ENCODE results near the gene DYNLT2. TPM values are rescaled to one million over a fixed set of nuclear protein-coding genes. Genes with fewer than 3 reads are reported as not detected.
A peak's percentile ranks its signal among the peaks of the same experiment; 100 is the strongest.

The DYNLT2 gene
- total RNA-seq, 2 donors from 2014 or later: 1.5 to 1.7 TPM

DNA sequence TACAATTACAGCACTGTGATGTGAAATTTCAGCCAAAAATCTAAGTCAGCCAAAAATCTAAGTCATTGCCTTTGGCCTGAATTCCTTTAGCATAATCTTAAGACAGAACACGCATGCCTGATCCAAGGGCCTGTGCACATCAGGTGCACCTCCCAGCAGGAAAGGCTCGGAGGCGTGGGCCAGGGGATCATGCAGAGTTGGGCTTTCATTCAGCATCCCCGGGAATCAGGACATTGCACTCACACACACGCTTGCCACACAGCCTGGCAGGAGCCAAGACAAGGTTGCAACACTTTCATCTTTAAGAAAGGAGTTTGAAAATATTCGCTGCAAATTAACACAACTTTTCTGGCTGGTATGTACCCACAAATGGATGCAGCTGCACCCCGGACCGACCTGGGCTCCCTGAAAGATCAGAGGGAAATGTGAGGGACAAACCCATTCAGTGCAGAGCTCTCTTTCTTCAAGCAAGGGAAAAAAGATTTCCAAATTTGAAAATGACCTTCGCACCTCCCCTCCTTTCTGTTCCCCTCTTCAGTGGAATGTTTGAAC, 48.8 kb upstream of the DYNLT2 start:
- Histone ChIP-seq H3K27me3 (ENCODE audit: control insufficient read depth, insufficient read depth, low read length, poor library complexity, severe bottlenecking) (peaks cover 5% of the 10 kb centered on the region), H3K9ac (ENCODE audit: extremely low read depth, low read length, poor library complexity, severe bottlenecking) (peak overlapping the region; percentile 48), H3K27ac (ENCODE audit: low read depth, low read length) (peak overlapping the region; percentile 62), H3K36me3 (ENCODE audit: control insufficient read depth, insufficient read depth, low read length) (no peaks in the 10 kb centered on the region), H3K4me1 (ENCODE audit: control insufficient read depth, insufficient read depth, low read length) (peaks cover 25% of the 10 kb centered on the region), H3K4me3 (ENCODE audit: low read length) (peak overlapping the region; percentile 51), H3K9me3 (ENCODE audit: control insufficient read depth, low read length) (no peaks in the 10 kb centered on the region)
- peaks cover 19% of the 10 kb centered on the region for H3K27me3 Mint-ChIP-seq (ENCODE audit: insufficient read depth)
- 85 to 87% methylated on average over 7 to 9 of the region's 9 CpGs for WGBS, 2 experiments (ENCODE audit: insufficient coverage in 1 of 2, insufficient read length in 1 of 2)
- peak overlapping the region; percentile 83 for H3K27ac Mint-ChIP-seq
- peak overlapping the region; percentile 8 for H3K4me3 Mint-ChIP-seq
- no peaks in the 10 kb centered on the region for H3K36me3 Mint-ChIP-seq (ENCODE audit: low read depth)
- TF ChIP-seq, protein P1, sequence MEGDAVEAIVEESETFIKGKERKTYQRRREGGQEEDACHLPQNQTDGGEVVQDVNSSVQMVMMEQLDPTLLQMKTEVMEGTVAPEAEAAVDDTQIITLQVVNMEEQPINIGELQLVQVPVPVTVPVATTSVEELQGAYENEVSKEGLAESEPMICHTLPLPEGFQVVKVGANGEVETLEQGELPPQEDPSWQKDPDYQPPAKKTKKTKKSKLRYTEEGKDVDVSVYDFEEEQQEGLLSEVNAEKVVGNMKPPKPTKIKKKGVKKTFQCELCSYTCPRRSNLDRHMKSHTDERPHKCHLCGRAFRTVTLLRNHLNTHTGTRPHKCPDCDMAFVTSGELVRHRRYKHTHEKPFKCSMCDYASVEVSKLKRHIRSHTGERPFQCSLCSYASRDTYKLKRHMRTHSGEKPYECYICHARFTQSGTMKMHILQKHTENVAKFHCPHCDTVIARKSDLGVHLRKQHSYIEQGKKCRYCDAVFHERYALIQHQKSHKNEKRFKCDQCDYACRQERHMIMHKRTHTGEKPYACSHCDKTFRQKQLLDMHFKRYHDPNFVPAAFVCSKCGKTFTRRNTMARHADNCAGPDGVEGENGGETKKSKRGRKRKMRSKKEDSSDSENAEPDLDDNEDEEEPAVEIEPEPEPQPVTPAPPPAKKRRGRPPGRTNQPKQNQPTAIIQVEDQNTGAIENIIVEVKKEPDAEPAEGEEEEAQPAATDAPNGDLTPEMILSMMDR (conservative IDR thresholded peaks at IDR 0.05): no peak
- H3K4me1 Mint-ChIP-seq: peaks cover 25% of the 10 kb centered on the region
- DNase-seq: peak; percentile 43
- H3K9me3 Mint-ChIP-seq: no peaks in the 10 kb centered on the region

DNA sequence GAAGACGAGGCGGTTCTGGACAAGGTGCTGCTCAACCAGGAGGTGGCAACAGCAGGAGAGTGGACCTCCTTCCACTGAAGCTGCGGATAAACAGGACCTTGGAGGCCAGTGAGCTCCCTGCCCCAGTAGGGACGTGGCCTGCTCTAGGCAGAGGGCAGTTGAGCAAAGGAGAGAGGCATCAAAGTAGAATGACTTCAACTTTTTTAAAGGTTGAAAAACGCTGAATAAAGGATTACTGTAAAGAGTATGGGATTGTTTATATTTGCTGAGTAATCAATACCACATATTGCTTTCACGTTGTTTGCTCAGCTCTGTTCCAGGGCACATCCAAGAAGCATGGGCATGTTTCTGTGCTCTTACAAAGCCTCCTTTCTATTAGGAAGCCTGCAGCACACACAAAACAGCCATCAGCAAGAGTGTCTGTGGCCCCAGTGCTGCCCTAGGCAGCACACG, 48.1 kb upstream of the DYNLT2 start:
- DNase-seq: peak; percentile 41
- H3K4me3 Mint-ChIP-seq: no peak overlapping the region
- H3K27ac Mint-ChIP-seq: no peak overlapping the region
- TF ChIP-seq, protein P1 (conservative IDR thresholded peaks at IDR 0.05): peak; percentile 45
- Histone ChIP-seq H3K4me3 (ENCODE audit: low read length) (no peak overlapping the region), H3K36me3 (ENCODE audit: control insufficient read depth, insufficient read depth, low read length) (no peaks in the 10 kb centered on the region), H3K9me3 (ENCODE audit: control insufficient read depth, low read length) (no peaks in the 10 kb centered on the region), H3K9ac (ENCODE audit: extremely low read depth, low read length, poor library complexity, severe bottlenecking) (no peak overlapping the region), H3K4me1 (ENCODE audit: control insufficient read depth, insufficient read depth, low read length) (peaks cover 25% of the 10 kb centered on the region), H3K27ac (ENCODE audit: low read depth, low read length) (no peak overlapping the region), H3K27me3 (ENCODE audit: control insufficient read depth, insufficient read depth, low read length, poor library complexity, severe bottlenecking) (no peaks in the 10 kb centered on the region)
- H3K9me3 Mint-ChIP-seq: no peaks in the 10 kb centered on the region
- no peaks in the 10 kb centered on the region for H3K36me3 Mint-ChIP-seq (ENCODE audit: low read depth)
- peaks cover 25% of the 10 kb centered on the region for H3K4me1 Mint-ChIP-seq
- peaks cover 12% of the 10 kb centered on the region for H3K27me3 Mint-ChIP-seq (ENCODE audit: insufficient read depth)
- WGBS, 2 experiments (ENCODE audit: insufficient coverage in 1 of 2, insufficient read length in 1 of 2): 85 to 93% methylated on average over 5 to 7 of the region's 7 CpGs

DNA sequence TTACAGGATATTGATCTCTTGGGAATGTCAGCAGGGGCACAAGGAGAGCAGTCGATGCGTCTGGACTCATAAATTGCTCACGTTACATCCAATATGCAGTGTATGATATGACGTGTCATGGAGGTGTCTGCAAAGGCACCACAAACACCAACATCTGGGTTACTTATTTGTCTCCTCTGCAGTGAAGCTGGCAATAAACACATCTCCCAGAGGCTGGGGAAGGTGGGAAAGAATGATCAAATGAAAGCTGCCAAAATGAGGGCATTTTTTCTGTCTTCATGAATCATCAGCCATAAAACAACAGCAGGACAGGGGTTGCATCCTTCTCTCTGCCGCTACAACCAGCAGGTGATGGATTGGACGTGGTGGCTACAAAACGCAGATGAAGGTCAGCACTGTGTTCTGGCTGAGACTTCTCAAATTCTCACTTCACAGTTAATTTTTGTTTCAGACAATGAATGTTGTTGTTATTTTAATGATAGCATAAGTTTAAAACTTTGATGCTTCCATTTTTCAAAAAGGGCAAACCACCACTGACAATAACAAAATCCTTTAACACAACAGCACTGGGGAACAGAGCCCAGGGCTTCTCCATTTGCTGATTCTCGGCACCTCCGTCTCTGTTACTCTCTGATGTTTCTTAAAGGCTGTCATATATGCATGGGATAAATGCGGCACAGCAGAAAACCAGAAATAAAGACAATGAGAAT, 47.5 kb upstream of the DYNLT2 start:
- Mint-ChIP-seq H3K27ac (no peak overlapping the region), H3K4me1 (peaks cover 25% of the 10 kb centered on the region), H3K27me3 (ENCODE audit: insufficient read depth) (peaks cover 6% of the 10 kb centered on the region), H3K36me3 (ENCODE audit: low read depth) (no peaks in the 10 kb centered on the region), H3K9me3 (no peaks in the 10 kb centered on the region), H3K4me3 (no peak overlapping the region)
- Histone ChIP-seq H3K9me3 (ENCODE audit: control insufficient read depth, low read length) (no peaks in the 10 kb centered on the region), H3K27me3 (ENCODE audit: control insufficient read depth, insufficient read depth, low read length, poor library complexity, severe bottlenecking) (no peaks in the 10 kb centered on the region), H3K27ac (ENCODE audit: low read depth, low read length) (no peak overlapping the region), H3K4me1 (ENCODE audit: control insufficient read depth, insufficient read depth, low read length) (peaks cover 25% of the 10 kb centered on the region), H3K36me3 (ENCODE audit: control insufficient read depth, insufficient read depth, low read length) (no peaks in the 10 kb centered on the region), H3K4me3 (ENCODE audit: low read length) (no peak overlapping the region), H3K9ac (ENCODE audit: extremely low read depth, low read length, poor library complexity, severe bottlenecking) (no peak overlapping the region)
- TF ChIP-seq, protein P1 (conservative IDR thresholded peaks at IDR 0.05): no peak
- WGBS, 2 experiments (ENCODE audit: insufficient coverage in 1 of 2, insufficient read length in 1 of 2): 95 to 99% methylated on average over 7 to 10 of the region's 10 CpGs
- no peak for DNase-seq
